K562 treated with DMSO at 1 percent for 12 hours (cell line): ENCODE results near the gene PRDM13. TPM values are rescaled to one million over a fixed set of nuclear protein-coding genes. Genes with fewer than 3 reads are reported as not detected.

Experiments
- total RNA-seq: library from RNA; unstranded; fragments of 300-600 nt; gene quantifications from 2 replicates; pipeline ENCODE4 v1.2.3, GENCODE V29; 2022; ENCODE audit not compliant: insufficient read depth

The PRDM13 gene
- not detected in 2 replicates for total RNA-seq

DNA sequence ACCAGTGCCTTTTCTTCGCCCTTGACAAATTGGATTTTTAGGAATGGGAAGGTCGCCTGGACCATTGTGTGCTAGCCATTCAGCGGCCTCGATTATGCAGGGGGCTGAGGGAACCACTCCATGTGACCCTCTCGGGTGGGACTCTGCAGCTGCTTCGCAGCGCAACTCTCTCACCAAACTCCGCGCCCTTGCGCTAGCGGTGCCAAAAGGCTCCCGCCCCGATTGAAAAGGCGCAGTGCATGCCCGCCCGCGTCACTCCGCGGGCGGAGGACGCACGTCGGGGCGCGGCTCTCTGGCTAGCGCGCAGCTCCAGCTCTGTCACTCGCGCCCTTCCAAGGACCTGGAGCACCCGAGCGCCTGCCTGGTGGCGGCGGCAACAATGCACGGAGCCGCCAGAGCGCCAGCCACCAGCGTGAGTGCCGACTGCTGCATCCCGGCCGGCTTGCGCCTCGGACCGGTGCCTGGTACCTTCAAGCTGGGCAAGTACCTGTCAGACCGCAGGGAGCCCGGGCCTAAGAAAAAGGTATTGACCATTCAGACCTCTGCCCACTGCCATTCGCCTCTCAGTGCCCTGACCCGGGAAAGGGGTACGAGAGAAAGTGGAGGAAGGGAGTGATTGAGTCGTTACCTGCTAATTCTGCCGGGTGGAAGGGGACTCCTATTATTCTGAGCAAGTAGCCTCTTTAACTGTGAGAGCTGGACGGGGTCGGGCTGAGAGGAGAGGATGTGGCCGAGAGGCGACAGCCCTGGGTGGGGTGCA is at the start of gene PRDM13:
Gene PRDM13 (plus strand): TSS at position 178 of the 760 bp plus-strand sequence. CDS start 202 bp downstream, at position 380.

DNA sequence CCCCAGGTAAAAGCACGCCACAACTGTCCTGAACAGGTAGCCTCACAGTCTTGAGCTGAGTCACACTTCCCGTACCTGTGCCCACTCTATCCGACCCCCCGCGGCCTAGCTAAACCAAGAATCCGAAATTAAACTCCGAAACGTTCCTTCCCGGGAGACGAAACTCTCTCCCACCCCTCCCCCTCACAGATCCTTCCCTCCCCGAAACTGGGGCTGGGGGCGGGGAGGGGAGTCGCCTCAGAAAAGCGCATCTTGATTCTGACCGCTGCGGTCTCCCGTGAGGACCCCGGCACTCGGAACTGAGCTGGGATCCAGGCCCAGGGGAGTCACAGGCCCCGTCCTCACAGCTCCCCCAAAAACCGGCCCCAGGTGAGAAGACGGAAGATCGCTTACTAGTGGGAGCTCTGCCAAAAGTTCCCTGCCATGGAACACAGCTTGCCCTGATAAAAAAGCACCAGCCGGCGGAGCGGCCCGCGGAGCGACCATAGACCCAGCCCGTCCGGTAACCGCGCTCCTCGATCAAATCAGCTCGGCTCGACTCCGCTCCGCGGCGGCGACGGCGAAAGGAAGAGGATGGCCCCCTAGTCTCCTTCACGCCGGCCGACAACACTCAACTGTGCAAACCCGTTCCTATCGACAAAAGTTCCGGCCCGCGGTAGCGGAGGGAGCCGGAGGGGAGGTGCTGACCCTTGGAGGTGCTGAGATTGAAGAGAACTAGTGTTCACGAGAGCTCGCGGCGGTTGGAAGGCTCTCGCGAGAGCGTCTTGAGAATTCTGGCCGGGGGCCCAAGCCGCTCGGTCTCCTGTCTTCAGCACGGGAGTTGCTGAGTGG is 38.3 kb upstream of the PRDM13 start, which contains the start of gene CCNC:
Gene CCNC (minus strand): TSS at position 558 of the 831 bp plus-strand sequence. CDS start 133 bp downstream, at position 425.

Other genes with a start within 250 kb of the PRDM13 start
- gene COQ3, start 212.6 kb upstream of the PRDM13 start, total RNA-seq = 8.6 and 15.8 TPM in 2 replicates
- 36.8 and 114 TPM in 2 replicates for gene PNISR, start 181.5 kb upstream of the PRDM13 start, total RNA-seq
- 4.3 and 17.8 TPM in 2 replicates for gene USP45, start 91.4 kb upstream of the PRDM13 start, total RNA-seq
- 25.9 and 63.9 TPM in 2 replicates for gene CCNC, start 38.2 kb upstream of the PRDM13 start, total RNA-seq